Activated CD4-positive, alpha-beta T cell treated with anti-CD3 and anti-CD28 coated beads, Interleukin-10, Interleukin-2, amounts not matched to agents 100 ng/mL and 50 ng/mL, durations not matched to agents 16 hours and 8 hours (primary cell): Measurements from ENCODE around the gene GAS2L1.
"Not testable (repeated sequence)": the region's sequence is repeated elsewhere in the genome, so short reads cannot be mapped to it uniquely, and the experiment has no call there.

Experiments
- DNase-seq: peaks from one replicate; pipeline ENCODE4 v3.0.0-alpha.2; 2020

GAS2L1 gene

GRCh38 chr22:29344137-29344536, 37.7 kb downstream of the GAS2L1 start:
- DNase-seq, result no peak

GRCh38 chr22:29344889-29345288, 38.4 kb downstream of the GAS2L1 start:
- DNase-seq, result not testable (repeated sequence)

- DNase-seq, result no peak
Observed at GRCh38 chr22:29345932-29346331, 39.5 kb downstream of the GAS2L1 start.

- no peak for DNase-seq
Observed at GRCh38 chr22:29346659-29347058, 40.2 kb downstream of the GAS2L1 start.

- DNase-seq, result no peak
Observed at GRCh38 chr22:29348041-29348440, 41.6 kb downstream of the GAS2L1 start.

- DNase-seq, result no peak
Observed at GRCh38 chr22:29348956-29349355, 42.5 kb downstream of the GAS2L1 start.

GRCh38 chr22:29351042-29351441, 44.6 kb downstream of the GAS2L1 start:
- DNase-seq, result no peak

GRCh38 chr22:29351891-29352290, 45.4 kb downstream of the GAS2L1 start:
- DNase-seq, result no peak

GRCh38 chr22:29352778-29353177, 46.3 kb downstream of the GAS2L1 start:
- DNase-seq, result no peak

- DNase-seq, result no peak
Observed at GRCh38 chr22:29353286-29353685, 46.8 kb downstream of the GAS2L1 start.

- no peak for DNase-seq
Observed at GRCh38 chr22:29353860-29354259, 47.4 kb downstream of the GAS2L1 start.

- DNase-seq, result not testable (repeated sequence)
Observed at GRCh38 chr22:29357193-29357890, 50.9 kb downstream of the GAS2L1 start.

- no peak for DNase-seq
Observed at GRCh38 chr22:29359469-29359868, 53.0 kb downstream of the GAS2L1 start.
